ENCODE measurements around the gene NKD1.

The NKD1 gene

DNA sequence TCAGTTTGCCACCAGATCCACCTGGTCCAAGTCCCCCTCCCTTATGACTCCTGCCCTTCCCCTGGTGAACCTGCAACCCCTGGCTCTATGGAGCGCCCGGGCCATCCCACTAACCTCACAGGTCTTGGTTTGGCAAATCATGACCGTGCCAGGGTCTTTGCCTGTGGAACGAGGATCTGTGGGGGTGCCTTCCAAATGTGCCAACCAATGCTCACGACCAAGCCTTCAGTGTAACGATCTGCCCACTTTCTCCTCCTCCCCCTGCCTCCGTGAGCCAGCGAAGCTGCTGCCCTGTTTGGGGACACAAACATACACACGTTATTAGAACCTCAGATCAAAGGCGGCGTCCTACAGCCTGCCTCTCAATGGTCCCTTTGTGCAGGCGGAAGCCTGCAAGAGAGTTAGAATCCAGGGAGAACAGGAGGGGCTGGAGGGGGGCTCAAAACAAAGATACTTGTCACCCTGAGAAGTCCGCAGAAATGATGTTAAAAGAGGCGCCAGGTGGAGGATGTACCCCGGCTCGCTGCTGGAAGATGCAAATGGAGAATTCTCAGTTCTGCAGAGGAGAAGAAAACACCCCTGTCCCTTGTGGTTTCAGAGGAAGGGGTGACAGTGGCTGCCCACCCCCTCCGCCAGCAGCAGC is 9.0 kb upstream of the NKD1 start:
- DNase-seq = no peak

- DNase-seq = no peak
Measured at GRCh38 chr16:50539822-50540710, 8.1 kb upstream of the NKD1 start.

DNA sequence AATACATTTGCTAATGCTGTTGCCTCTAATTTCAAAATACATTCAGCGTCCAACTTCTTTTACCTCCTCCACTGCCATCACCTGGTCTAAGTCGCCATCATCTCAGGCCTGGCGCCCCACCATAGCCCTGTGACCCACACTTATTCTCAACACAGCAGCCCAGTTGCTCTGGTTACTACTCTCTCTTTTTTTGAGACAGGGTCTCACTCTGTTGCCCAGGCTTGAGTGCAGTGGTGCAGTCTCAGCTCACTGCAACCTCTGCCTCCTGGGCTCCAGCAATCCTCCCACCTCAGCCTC is 7.5 kb upstream of the NKD1 start:
- no peak for DNase-seq

GRCh38 chr16:50542703-50543102 is 5.5 kb upstream of the NKD1 start:
- DNase-seq = no peak

GRCh38 chr16:50546125-50546524 is 2.1 kb upstream of the NKD1 start:
- DNase-seq = no peak

DNA sequence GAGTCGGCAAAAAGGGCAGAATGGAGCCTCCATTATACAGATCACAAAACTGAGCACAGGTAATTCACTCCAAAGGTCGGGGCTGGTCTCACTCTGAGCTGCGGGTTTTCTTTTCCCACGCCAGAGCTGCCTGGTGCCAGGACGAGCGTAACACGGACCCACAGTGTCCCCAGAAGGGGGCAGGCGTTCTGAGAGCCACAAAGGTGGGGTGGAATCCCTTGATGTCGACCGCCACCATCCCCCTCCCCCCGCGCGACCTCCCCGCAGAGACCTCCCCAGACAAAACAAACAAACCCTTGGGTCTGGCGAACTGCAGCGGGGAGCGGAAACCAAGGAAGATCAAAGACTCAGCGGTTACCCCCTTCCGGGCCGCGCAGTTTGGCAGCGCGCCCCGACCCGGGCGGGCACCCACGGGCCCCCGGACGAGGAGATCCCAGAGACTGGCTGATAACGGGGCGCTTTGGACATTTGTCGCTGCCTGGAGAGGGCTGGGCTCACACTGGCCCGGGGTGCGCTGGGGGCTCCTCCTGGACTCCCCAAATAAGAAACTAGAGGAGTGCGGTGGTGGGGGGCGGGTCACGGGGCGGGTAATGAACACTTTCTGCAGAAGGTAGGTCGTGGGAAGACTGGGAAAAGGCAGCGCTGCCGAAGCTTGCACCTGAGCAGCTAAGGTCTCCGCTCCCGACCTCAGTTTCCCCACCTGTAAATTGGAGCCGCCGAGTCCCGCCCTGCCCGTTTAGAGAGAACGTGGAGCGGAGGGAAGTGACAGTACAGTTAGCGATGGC is 664 bp upstream of the NKD1 start:
- no peak for DNase-seq

DNA sequence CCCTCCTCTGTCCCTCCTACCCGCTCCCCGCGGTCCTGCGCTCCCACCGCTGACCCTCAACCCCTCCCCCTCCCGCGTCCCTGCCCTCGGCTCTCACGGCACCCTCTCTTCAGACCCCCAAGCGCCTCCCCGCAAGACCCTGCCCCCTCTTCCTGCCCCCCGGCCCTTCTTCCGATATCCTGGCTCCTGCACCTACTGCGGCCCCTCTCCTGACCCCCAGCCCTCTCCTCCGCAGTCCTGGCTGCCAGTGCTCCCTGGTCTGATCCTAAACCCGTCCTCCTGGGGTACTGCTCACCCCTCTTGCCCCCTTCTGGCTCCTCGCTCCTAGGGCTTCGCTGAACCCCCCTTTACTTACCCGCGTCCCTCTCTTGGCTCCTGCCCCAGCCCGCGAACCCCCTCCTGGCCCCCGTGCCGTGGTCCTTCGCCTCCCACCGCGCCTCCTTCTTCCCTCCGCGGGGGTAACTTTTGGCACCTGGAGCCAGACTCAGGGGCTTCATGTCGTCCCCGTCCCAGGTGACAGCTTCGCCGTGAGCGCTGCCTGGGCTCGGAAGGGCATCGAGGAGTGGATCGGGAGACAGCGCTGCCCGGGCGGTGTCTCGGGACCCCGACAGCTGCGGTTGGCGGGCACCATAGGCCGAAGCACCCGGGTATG is 839 bp downstream of the NKD1 start:
- no peak for DNase-seq

DNA sequence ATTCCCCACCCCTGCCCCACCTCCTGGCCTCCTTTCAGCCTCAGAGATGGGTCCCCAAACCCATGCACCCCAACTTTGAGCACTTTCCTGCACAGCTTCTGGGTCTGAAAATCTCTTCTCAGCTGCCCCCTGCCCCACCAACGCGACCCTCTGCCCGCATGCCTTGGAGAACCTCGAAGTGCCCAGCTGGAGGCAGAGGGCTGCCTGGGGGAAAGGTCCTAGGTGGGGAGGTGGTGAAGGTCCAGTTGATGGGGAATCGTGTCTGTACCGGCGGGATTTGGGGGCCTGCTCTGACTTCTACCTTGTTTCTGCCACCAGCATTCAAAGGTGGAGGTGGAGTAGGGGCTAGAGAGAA is 1.3 kb downstream of the NKD1 start:
- DNase-seq = no peak

DNA sequence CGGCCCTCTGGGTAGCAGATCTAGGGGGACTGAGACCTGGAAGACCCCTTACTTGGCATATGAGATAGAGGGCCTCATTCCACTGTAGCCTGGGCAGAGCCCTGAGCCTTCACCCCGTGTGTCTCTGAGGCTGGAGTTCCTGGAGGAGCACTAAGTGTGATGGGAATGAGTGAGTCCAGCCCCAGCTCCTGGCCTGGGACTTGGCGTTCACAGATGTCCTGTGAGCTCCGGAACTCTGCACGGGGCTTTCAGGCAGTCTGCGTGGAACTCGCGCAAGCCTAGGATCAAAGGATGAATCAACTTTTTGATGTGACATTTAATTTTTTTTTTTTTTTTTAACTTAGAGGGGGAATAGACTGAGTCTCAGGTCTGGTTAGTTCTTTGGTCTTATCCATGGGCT is 1.8 kb downstream of the NKD1 start:
- DNase-seq = no peak

DNA sequence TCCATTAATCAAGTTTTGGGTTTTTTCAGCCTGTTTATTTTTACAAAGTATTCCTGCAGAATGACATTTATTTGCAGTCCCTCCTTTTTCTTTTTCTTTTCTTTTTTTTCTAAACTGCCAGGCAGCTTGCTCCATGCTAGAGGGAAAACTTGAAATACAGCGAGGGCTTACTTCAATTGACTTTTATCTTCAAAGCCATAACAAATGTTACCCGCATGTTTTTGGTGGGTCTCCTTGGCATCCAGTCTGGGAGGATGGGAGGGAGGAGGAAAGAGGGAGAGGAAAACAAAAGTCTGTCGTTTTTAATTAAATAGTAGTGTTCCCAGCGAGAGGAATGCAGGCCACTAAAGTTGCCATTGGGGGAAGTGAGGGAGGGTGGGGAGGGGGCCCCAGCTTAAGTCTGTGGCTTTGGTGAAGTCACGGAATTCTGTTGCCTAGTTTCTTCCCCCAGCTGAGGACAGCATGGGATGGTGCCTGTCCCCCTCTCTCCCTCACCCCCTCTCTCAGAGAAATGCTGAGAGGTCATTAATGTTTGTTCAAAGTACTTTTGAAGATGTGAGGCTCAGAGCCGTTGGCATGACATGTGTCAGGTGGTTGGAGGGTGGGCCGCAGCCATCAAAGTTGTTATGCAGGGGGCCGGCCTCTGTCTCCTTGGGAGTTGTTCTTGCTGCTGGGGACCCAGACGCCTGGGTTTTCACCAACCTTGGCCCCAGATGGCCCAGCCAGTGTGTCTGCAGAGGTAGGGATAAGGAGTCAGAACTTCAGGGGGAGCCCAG is 2.9 kb downstream of the NKD1 start:
- no peak for DNase-seq

DNA sequence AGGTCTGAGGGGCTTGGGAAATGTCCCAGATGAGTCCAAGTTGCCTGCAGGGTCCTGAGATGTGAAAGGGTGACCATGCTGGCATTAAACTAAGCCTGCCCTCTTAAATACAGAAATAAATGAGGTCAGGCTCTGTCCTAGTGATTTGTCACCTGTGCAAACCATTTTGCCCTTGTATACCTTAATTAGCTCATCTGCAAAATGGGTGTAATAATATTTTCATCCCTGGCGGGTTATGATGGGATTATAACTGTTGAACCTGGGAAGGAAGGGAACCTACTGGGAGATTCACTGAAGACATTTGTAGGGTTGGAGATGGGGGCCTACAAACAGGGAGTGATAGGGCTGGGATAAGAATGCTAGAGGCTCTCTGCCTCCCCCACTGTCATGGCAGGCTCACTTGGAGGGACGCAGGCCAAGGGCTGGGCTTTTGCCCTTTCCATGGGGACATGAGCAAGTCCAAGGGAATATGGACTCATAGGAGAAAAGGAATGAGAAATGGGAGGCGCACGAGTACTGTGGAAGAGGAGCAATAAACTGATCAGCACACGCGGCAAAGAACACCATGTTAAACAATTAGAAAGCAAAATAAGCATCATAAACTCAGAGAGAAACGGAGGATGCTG is 4.4 kb downstream of the NKD1 start:
- DNase-seq = no peak

GRCh38 chr16:50553182-50553710 is 5.0 kb downstream of the NKD1 start:
- DNase-seq = no peak

GRCh38 chr16:50553731-50554360 is 5.7 kb downstream of the NKD1 start:
- DNase-seq = no peak

- no peak for DNase-seq
Measured at GRCh38 chr16:50555269-50555875, 7.2 kb downstream of the NKD1 start.

DNA sequence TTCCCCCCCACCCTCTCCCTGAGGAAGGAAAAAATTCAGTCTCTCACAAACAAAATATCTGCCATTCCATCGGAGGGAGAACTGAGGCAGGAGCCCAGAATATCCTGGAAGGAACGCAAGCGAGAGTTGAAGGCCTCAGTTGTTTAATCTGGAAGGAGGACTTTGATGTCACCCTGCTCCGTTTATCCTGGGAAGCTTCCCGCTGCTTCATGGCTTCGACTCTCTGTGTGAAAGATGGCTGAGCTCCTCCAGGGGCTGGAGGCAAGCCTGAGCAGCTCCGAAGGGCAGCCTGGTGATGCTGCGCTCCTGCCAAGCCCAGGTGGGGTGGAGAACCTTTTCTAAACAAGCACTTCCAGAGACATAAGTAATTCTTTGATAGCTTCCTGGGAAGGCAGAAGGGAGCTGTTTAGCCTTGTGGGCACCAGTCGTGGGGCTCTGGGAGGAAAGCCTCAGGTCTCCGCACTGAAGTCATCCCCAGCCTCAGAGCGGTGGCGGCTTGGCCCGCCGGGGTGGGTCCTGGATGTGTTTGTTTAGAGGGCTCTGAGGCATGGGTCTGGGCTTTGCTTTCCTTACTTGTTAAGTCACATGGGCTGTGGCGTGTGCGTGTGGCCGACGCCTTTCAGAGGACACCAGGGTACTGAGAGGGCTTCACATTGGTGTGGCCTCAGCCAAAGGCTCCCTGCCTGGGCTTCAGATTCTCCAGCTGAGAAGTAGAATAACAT is 7.9 kb downstream of the NKD1 start:
- no peak for DNase-seq

- DNase-seq = no peak
Measured at GRCh38 chr16:50557046-50557445, 8.8 kb downstream of the NKD1 start.

DNA sequence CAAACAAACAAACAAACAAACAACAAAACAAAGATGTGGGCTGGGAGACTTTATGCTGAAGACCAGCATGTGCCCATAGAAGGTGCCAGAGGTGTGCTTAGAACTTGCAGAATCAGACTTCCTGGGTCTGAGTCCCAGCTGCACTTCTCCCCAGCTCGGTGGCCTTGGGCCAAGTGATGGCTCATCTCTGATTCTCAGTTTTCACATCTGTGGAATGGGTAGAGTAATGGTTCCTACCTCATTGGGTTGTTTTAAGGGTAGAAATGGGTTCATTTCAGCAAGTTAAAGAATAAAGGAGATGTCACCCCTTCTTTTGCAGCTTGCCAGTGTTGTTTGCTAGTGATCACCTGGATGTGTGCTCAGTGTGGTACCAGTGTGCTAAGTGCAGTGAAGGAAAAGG is 10.7 kb downstream of the NKD1 start:
- DNase-seq = no peak

- DNase-seq = no peak
Measured at GRCh38 chr16:50559342-50559741, 11.1 kb downstream of the NKD1 start.

GRCh38 chr16:50559804-50560514 is 11.8 kb downstream of the NKD1 start:
- no peak for DNase-seq

Measured in cortex of kidney (tissue), 1 donor.